Gastroesophageal sphincter (tissue), 4 donors: ENCODE measurements around the gene IPCEF1. TPM values are rescaled to one million over a fixed set of nuclear protein-coding genes. Genes with fewer than 3 reads are reported as not detected.
A peak's percentile ranks its signal among the peaks of the same experiment; 100 is the strongest.

Source experiments
- ATAC-seq: fragments of 150-250 bp; one replicate; pipeline ENCODE4 v1.9.1; 2016; ENCODE audit warnings: mild to moderate bottlenecking, moderate library complexity
- H3K27ac ChIP-seq, 4 donors: fragments of 200-600 bp; sonication (generic) in 3 of 4; 1 replicate in 3 of 4; 2 replicates in 1 of 4; pipeline ENCODE4 v1.5.1; 2016 to 2019
- H3K27me3 ChIP-seq: fragments of 200-600 bp; sonication (generic); one replicate; pipeline ENCODE4 v1.5.1; 2019
- H3K36me3 ChIP-seq, 2 donors: fragments of 200-600 bp; sonication (generic); one replicate each; pipeline ENCODE4 v1.5.1; 2019; ENCODE audit warnings: control low read depth in 1 of 2
- H3K4me1 ChIP-seq, 3 donors: fragments of 200-600 bp; sonication (generic); 1 replicate in 2 of 3; 2 replicates in 1 of 3; pipeline ENCODE4 v1.5.1; 2016 to 2019; ENCODE audit warnings: control low read depth in 2 of 3
- H3K4me3 ChIP-seq, 2 donors: fragments of 200-600 bp; sonication (generic); one replicate each; pipeline ENCODE4 v1.5.1; 2019; ENCODE audit warnings: mild to moderate bottlenecking in 1 of 2, moderate library complexity in 1 of 2
- H3K9me3 ChIP-seq, 3 donors: fragments of 200-600 bp; sonication (generic); one replicate each; pipeline ENCODE4 v1.5.1; 2017 to 2019; ENCODE audit warnings: control low read depth in 2 of 3
- EP300 ChIP-seq: sonication (generic); formaldehyde crosslinking; IDR thresholded peaks from one replicate; pipeline ENCODE4 v1.6.1; 2017; ENCODE audit warnings: antibody characterized with exemption, mild to moderate bottlenecking
- POLR2A ChIP-seq, 2 donors: fragments of 450-650 bp; IDR thresholded peaks; one replicate each; pipeline ENCODE4 v1.6.1; 2017; ENCODE audit warnings: antibody characterized with exemption in 2 of 2, mild to moderate bottlenecking in 2 of 2, moderate library complexity in 1 of 2
- POLR2AphosphoS5 ChIP-seq: sonication (generic); formaldehyde crosslinking; IDR thresholded peaks from one replicate; pipeline ENCODE4 v1.6.1; 2017; ENCODE audit warnings: antibody characterized with exemption
- WGBS, 2 donors: methylation state at CpG; one replicate each; pipeline ENCODE4 v1.1.5; 2018; ENCODE audit warnings: low coverage in 1 of 2; 5-methylcytosine and 5-hydroxymethylcytosine counted together
- total RNA-seq, 4 donors: library from RNA; depleted of rRNA; stranded (reverse); fragments of >200 nt; gene quantifications; one replicate each; pipeline ENCODE4 v1.1.0, GENCODE V29; 2016
- TF ChIP-seq, protein P1 (sequence below), 4 experiments: fragments of 200-600 bp in 2 of 4; fragments of 450-650 bp in 2 of 4; sonication (generic) in 1 of 4; IDR thresholded peaks; one replicate each; pipeline ENCODE4 v1.5.1; 2017 to 2019; ENCODE audit warnings: antibody characterized with exemption in 4 of 4, mild to moderate bottlenecking in 2 of 4, moderate library complexity in 2 of 4

Gene IPCEF1
- total RNA-seq, 4 donors from 2014 or later, result 0.27 to 7.3 (median 1.2) TPM

DNA sequence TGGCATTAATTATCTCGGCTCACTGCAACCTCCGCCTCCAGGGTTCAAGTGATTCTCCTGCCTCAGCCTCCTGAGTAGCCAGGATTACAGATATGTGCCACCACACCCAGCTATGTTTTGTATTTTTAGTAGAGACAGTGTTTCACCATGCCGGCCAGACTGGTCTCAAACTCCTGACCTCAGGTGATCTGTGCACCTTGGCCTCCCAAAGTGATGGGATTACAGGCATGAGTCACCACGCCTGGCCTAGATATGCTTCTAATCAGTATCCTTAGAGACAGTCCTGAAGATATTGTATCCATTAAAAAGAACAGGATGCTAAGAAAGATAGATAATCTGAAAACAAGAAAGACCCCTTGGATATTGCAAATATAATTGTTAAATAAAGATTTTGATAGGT, 3.1 kb upstream of the IPCEF1 start:
- WGBS, 2 donors, result 67 to 71% methylated on average over 2 to 4 of the region's 4 CpGs
- no peak overlapping the region for H3K27ac ChIP-seq
- no peaks in the 10 kb centered on the region for H3K27me3 ChIP-seq
- no peaks in the 10 kb centered on the region for H3K4me1 ChIP-seq
- no peak overlapping the region for H3K4me3 ChIP-seq
- no peaks in the 10 kb centered on the region for H3K36me3 ChIP-seq
- H3K9me3 ChIP-seq, result no peaks in the 10 kb centered on the region
- TF ChIP-seq, protein P1, sequence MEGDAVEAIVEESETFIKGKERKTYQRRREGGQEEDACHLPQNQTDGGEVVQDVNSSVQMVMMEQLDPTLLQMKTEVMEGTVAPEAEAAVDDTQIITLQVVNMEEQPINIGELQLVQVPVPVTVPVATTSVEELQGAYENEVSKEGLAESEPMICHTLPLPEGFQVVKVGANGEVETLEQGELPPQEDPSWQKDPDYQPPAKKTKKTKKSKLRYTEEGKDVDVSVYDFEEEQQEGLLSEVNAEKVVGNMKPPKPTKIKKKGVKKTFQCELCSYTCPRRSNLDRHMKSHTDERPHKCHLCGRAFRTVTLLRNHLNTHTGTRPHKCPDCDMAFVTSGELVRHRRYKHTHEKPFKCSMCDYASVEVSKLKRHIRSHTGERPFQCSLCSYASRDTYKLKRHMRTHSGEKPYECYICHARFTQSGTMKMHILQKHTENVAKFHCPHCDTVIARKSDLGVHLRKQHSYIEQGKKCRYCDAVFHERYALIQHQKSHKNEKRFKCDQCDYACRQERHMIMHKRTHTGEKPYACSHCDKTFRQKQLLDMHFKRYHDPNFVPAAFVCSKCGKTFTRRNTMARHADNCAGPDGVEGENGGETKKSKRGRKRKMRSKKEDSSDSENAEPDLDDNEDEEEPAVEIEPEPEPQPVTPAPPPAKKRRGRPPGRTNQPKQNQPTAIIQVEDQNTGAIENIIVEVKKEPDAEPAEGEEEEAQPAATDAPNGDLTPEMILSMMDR (IDR thresholded peaks at IDR 0.05), result no peak
- no peak for TF ChIP-seq POLR2AphosphoS5
- no peak for TF ChIP-seq POLR2A (IDR thresholded peaks at IDR 0.05)
- TF ChIP-seq EP300, result no peak
- ATAC-seq, result no peak

DNA sequence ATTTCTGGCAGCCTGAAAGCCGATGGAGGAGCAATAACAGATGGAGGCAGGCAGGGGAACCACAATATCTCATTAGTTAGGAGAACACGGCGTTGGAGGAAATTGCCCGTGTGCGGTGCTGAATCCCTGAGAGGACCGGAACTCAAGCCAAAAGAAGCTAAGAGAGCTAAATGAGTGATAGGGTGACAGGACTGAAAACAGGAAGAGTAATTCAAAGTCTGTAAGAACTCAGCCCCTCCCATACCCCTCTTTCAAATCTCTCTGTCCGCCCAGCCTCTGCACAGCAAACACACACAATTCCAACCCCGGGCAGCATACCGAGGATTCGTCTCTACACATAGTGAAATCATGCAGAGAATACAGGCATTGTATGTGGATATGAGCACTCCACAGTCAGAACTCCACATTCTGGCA, 2.6 kb upstream of the IPCEF1 start:
- Histone ChIP-seq H3K36me3 (no peaks in the 10 kb centered on the region), H3K27ac (no peak overlapping the region), H3K4me3 (peak overlapping the region in 1 of 2 donors; percentile 7), H3K27me3 (no peaks in the 10 kb centered on the region), H3K4me1 (no peaks in the 10 kb centered on the region), H3K9me3 (no peaks in the 10 kb centered on the region)
- no peak for TF ChIP-seq POLR2AphosphoS5
- TF ChIP-seq, protein P1 (IDR thresholded peaks at IDR 0.05), result no peak
- no peak for TF ChIP-seq POLR2A (IDR thresholded peaks at IDR 0.05)
- no peak for TF ChIP-seq EP300
- 30 to 38% methylated on average over 10 of the region's 10 CpGs for WGBS, 2 donors
- no peak for ATAC-seq

DNA sequence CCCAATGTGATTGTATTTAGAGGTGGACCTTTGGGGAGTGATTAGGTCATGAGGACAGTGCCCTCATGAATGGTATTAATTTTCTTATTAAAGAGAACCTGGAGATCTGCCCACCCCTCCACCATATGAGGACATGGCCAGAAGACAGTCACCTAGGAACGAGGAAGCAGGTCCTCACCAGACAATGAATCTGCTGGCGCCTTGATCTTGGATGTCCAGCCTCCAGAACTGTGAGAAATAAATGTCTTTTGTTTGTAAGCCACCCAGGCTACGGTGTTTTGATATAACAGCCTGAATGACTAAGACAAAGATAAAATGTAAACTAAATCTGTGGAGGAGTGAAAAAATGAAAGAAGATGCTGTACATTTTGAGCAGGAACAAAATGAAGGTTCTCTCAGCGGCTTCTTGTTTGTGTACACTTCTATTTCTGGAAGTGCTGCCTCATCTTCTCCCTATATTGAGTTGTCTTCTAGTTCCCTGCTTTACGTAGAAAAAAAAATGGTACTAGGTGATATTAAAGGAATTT, 1.5 kb upstream of the IPCEF1 start:
- Histone ChIP-seq H3K36me3 (no peaks in the 10 kb centered on the region), H3K4me3 (no peak overlapping the region), H3K9me3 (no peaks in the 10 kb centered on the region), H3K4me1 (no peaks in the 10 kb centered on the region), H3K27me3 (no peaks in the 10 kb centered on the region), H3K27ac (no peak overlapping the region)
- TF ChIP-seq POLR2A (IDR thresholded peaks at IDR 0.05) (no peak), POLR2AphosphoS5 (no peak)
- no peak for ATAC-seq
- 85 to 88% methylated on average over 5 of the region's 5 CpGs for WGBS, 2 donors

DNA sequence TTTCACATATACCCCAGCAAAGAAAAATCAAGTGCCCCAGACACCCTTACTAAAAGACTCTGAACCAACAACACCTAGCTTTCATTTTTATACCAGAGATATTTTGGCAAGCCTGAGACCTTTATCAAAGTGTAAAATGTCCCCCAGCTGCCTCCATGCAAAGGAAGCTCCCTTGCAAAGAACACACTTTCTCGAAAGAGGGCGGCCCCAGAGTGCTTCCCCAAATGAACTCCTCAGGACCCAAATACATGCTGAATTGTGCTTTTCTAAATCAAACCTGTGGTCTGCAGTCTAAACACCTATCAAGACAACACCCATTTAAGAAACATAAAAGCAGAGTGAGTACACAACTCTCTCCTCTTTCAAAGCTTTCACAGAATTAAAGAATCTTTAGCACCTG, 490 bp downstream of the IPCEF1 start:
- no peaks in the 10 kb centered on the region for H3K4me1 ChIP-seq
- no peak for ATAC-seq
- 77 to 85% methylated on average over 2 of the region's 2 CpGs for WGBS, 2 donors
- H3K27me3 ChIP-seq, result no peaks in the 10 kb centered on the region
- TF ChIP-seq EP300 (no peak), POLR2AphosphoS5 (no peak), POLR2A (IDR thresholded peaks at IDR 0.05) (no peak)
- TF ChIP-seq, protein P1 (IDR thresholded peaks at IDR 0.05), result no peak
- H3K36me3 ChIP-seq, result no peaks in the 10 kb centered on the region
- no peaks in the 10 kb centered on the region for H3K9me3 ChIP-seq
- H3K4me3 ChIP-seq, result no peak overlapping the region
- H3K27ac ChIP-seq, result no peak overlapping the region

DNA sequence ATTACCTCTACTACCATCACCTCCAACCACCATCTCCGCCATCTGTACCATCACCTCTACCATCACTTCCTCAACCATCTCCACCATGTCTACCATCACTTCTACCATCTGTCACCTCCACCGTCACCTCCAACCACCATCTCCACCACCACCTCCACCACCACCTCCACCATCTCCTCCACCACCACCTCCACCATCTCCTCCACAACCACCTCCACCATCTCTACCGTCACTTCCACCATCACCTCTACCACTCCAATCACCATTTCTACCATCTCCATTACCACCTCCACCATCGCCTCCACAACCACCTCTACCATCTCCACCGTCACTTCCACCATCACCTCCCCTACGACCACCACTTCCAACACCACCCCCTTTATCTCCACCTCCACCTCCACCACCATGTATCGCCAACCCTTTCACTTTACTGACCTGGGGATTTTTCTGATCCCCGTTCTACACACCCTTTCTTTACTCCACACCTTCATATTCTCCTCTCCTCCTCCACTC, 2.3 kb downstream of the IPCEF1 start:
- H3K36me3 ChIP-seq, result no peaks in the 10 kb centered on the region
- no peaks in the 10 kb centered on the region for H3K4me1 ChIP-seq
- no peaks in the 10 kb centered on the region for H3K27me3 ChIP-seq
- H3K9me3 ChIP-seq, result no peaks in the 10 kb centered on the region
- 93% methylated on average over 8 of the region's 8 CpGs for whole genome bisulfite sequencing, 2 donors
- TF ChIP-seq EP300, result no peak
- no peak for TF ChIP-seq POLR2AphosphoS5
- TF ChIP-seq POLR2A (IDR thresholded peaks at IDR 0.05), result no peak
- TF ChIP-seq, protein P1 (IDR thresholded peaks at IDR 0.05), result no peak
- ATAC-seq, result no peak
- no peak overlapping the region for H3K27ac ChIP-seq
- H3K4me3 ChIP-seq, result no peak overlapping the region
